Neural crest cell (in vitro differentiated cells): Measurements from ENCODE around the gene ARL15. TPM values are rescaled to one million over a fixed set of nuclear protein-coding genes. Genes with fewer than 3 reads are reported as not detected.

ENCODE experiments used
- DNase-seq: peaks from one replicate; pipeline ENCODE4 v3.0.0; 2021; ENCODE audit warnings: low read depth, mixed read lengths, low spot score
- H3K27ac Mint-ChIP-seq: one replicate; pipeline ENCODE4 v1.8.0; 2021; ENCODE audit warnings: mild to moderate bottlenecking, mixed read lengths; ENCODE audit not compliant: unreplicated experiment
- H3K27me3 Mint-ChIP-seq: 2 replicates; pipeline ENCODE4 v1.8.0; 2021; ENCODE audit warnings: low read depth, mild to moderate bottlenecking, mixed read lengths
- H3K36me3 Mint-ChIP-seq: 2 replicates; pipeline ENCODE4 v1.8.0; 2021; ENCODE audit warnings: low read depth, mild to moderate bottlenecking, mixed read lengths
- H3K4me1 Mint-ChIP-seq: 2 replicates; pipeline ENCODE4 v1.8.0; 2021; ENCODE audit warnings: mixed read lengths
- H3K4me3 Mint-ChIP-seq: one replicate; pipeline ENCODE4 v1.8.0; 2021; ENCODE audit warnings: mild to moderate bottlenecking, mixed read lengths
- H3K9me3 Mint-ChIP-seq: 2 replicates; pipeline ENCODE4 v1.8.0; 2021; ENCODE audit warnings: mixed read lengths
- total RNA-seq: library from RNA; stranded (reverse); gene quantifications from 2 replicates; pipeline ENCODE4 v1.2.1, GENCODE V29; 2021
- TF ChIP-seq, protein P1 (sequence below): fragments of 200-600 bp; sonication (generic); conservative IDR thresholded peaks from 2 replicates; pipeline ENCODE4 v1.5.0; 2021; ENCODE audit warnings: antibody characterized with exemption, mild to moderate bottlenecking

ARL15 gene
- total RNA-seq, 1 donor from 2014 or later = 18.4 TPM

GRCh38 chr5:54117957-54118356, 192.4 kb downstream of the ARL15 start:
- TF ChIP-seq, protein P1, sequence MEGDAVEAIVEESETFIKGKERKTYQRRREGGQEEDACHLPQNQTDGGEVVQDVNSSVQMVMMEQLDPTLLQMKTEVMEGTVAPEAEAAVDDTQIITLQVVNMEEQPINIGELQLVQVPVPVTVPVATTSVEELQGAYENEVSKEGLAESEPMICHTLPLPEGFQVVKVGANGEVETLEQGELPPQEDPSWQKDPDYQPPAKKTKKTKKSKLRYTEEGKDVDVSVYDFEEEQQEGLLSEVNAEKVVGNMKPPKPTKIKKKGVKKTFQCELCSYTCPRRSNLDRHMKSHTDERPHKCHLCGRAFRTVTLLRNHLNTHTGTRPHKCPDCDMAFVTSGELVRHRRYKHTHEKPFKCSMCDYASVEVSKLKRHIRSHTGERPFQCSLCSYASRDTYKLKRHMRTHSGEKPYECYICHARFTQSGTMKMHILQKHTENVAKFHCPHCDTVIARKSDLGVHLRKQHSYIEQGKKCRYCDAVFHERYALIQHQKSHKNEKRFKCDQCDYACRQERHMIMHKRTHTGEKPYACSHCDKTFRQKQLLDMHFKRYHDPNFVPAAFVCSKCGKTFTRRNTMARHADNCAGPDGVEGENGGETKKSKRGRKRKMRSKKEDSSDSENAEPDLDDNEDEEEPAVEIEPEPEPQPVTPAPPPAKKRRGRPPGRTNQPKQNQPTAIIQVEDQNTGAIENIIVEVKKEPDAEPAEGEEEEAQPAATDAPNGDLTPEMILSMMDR = no peak
- no peaks in the 10 kb centered on the region for H3K4me1 Mint-ChIP-seq
- H3K27me3 Mint-ChIP-seq = no peaks in the 10 kb centered on the region
- H3K9me3 Mint-ChIP-seq = peaks cover 2% of the 10 kb centered on the region
- no peak overlapping the region for H3K27ac Mint-ChIP-seq
- no peak overlapping the region for H3K4me3 Mint-ChIP-seq
- DNase-seq = no peak
- H3K36me3 Mint-ChIP-seq = no peaks in the 10 kb centered on the region

GRCh38 chr5:54115735-54116403, 194.5 kb downstream of the ARL15 start:
- no peaks in the 10 kb centered on the region for H3K27me3 Mint-ChIP-seq
- H3K4me3 Mint-ChIP-seq = no peak overlapping the region
- H3K4me1 Mint-ChIP-seq = no peaks in the 10 kb centered on the region
- H3K9me3 Mint-ChIP-seq = peaks cover 2% of the 10 kb centered on the region
- no peak for DNase-seq
- H3K36me3 Mint-ChIP-seq = no peaks in the 10 kb centered on the region
- TF ChIP-seq, protein P1 = no peak
- no peak overlapping the region for H3K27ac Mint-ChIP-seq

DNA sequence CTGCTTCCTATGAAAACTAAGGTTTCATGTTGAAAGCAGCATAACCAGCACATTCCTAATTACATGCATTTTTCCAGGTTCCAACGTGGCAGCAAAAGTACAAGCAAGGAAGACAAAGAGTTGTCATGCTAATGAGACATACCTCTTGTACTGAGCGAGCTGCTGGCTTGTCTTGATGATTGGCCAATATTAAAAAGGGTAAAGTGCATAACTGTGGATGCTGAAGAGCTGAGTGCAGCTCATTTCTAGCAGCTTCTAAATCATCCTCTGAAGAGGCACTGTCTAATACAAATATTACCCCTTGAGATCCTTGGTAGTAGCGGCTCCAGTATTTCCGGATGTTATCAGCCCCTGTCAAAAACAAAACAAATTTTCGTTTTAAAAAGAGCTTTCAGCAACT, 197.3 kb downstream of the ARL15 start:
- H3K27ac Mint-ChIP-seq = no peak overlapping the region
- H3K9me3 Mint-ChIP-seq = no peaks in the 10 kb centered on the region

GRCh38 chr5:54109626-54110330, 200.6 kb downstream of the ARL15 start:
- peaks cover 4% of the 10 kb centered on the region for H3K36me3 Mint-ChIP-seq
- no peak overlapping the region for H3K4me3 Mint-ChIP-seq
- no peaks in the 10 kb centered on the region for H3K27me3 Mint-ChIP-seq

More for the DNA sequence above, 197.3 kb downstream of the ARL15 start:
- DNase-seq = no peak
- Mint-ChIP-seq H3K27me3 (no peaks in the 10 kb centered on the region), H3K4me3 (no peak overlapping the region), H3K4me1 (no peaks in the 10 kb centered on the region), H3K36me3 (no peaks in the 10 kb centered on the region)
- TF ChIP-seq, protein P1 = no peak

GRCh38 chr5:54108136-54108535, 202.2 kb downstream of the ARL15 start:
- DNase-seq = no peak
- peaks cover 4% of the 10 kb centered on the region for H3K36me3 Mint-ChIP-seq
- H3K27me3 Mint-ChIP-seq = no peaks in the 10 kb centered on the region
- no peak overlapping the region for H3K27ac Mint-ChIP-seq
- H3K9me3 Mint-ChIP-seq = no peaks in the 10 kb centered on the region
- TF ChIP-seq, protein P1 = no peak
- H3K4me1 Mint-ChIP-seq = peaks cover 16% of the 10 kb centered on the region
- no peak overlapping the region for H3K4me3 Mint-ChIP-seq

More at GRCh38 chr5:54109626-54110330, 200.6 kb downstream of the ARL15 start:
- H3K9me3 Mint-ChIP-seq = no peaks in the 10 kb centered on the region
- no peak for DNase-seq
- no peak overlapping the region for H3K27ac Mint-ChIP-seq
- H3K4me1 Mint-ChIP-seq = peaks cover under 1% of the 10 kb centered on the region
- TF ChIP-seq, protein P1 = no peak
